Posterior vena cava (tissue), 2 donors: ENCODE results near the gene PDE5A. TPM values are rescaled to one million over a fixed set of nuclear protein-coding genes. Genes with fewer than 3 reads are reported as not detected.
A peak's percentile ranks its signal among the peaks of the same experiment; 100 is the strongest.
"Not testable (repeated sequence)": the region's sequence is repeated elsewhere in the genome, so short reads cannot be mapped to it uniquely, and the experiment has no call there.

Experiments
- DNase-seq: peaks from one replicate; pipeline ENCODE4 v3.0.0-alpha.2; 2020; ENCODE audit warnings: low spot score
- intact Hi-C, 2 donors: fragments of 100-400 bp; cut with DNase I; formaldehyde crosslinking; loops; one replicate each; pipeline versions ENCODE4 v1.14.1 to v1.14.2; 2022 to 2023
- long read RNA-seq, 2 donors: library from polyadenylated mRNA; unstranded; transcript quantifications; one replicate each; pipeline ENCODE4 v2.0.0, GENCODE V29; 2020 to 2021
- total RNA-seq, 2 donors: library from RNA; stranded (reverse); fragmentation: NEBNext Ultra II Directional; extraction: Animal tissue kit (Norgen Biotek cat#: 25700); gene quantifications; one replicate each; pipeline ENCODE4 v1.2.1, GENCODE V29; 2021
- donor health status: DM: yes; HTN: yes; CAD: no.
- donor health status: DM: yes; HTN: yes; CAD: no.

The PDE5A gene
- total RNA-seq: 10 to 100 TPM; 80.4 to 87.1 TPM
- long read RNA-seq, donor 1, full-length matches to known transcripts: 4 of 28 reads
- long read RNA-seq, donor 1, partial matches to known transcripts: 6 of 28 reads
- long read RNA-seq, donor 1, other reads (novel, unspliced or antisense): 18 of 28 reads
- long read RNA-seq, donor 2, partial matches to known transcripts: 28 of 34 reads
- long read RNA-seq, donor 2, other reads (novel, unspliced or antisense): 6 of 34 reads

GRCh38 chr4:119628281-119629141 is at the start of gene PDE5A:
Gene PDE5A (minus strand): TSS chr4:119628804. CDS start chr4:119628671, 133 bp downstream.
- DNase-seq: peak; percentile 94
- intact Hi-C loops: loop anchor here (2.0 to 10.0 kb wide), 4 partner anchors 64 to 422 kb away; no protein-coding TSS in a partner anchor

GRCh38 chr4:119676101-119676500 is 47.5 kb upstream of the PDE5A start:
- no peak for DNase-seq
- intact Hi-C loops: no loop called here

GRCh38 chr4:119675391-119675790 is 46.8 kb upstream of the PDE5A start:
- no peak for DNase-seq
- intact Hi-C loops: no loop called here

- no peak for DNase-seq
- intact Hi-C loops: no loop called here
Observed at GRCh38 chr4:119672938-119673337, 44.3 kb upstream of the PDE5A start.

- intact Hi-C loops: no loop called here
- no peak for DNase-seq
Observed at GRCh38 chr4:119672086-119672485, 43.5 kb upstream of the PDE5A start.

- intact Hi-C loops: no loop called here
- no peak for DNase-seq
Observed at GRCh38 chr4:119671205-119671604, 42.6 kb upstream of the PDE5A start.

- no peak for DNase-seq
- intact Hi-C loops: no loop called here
Observed at GRCh38 chr4:119667802-119668201, 39.2 kb upstream of the PDE5A start.

GRCh38 chr4:119666653-119667091 is 38.1 kb upstream of the PDE5A start:
- intact Hi-C loops: no loop called here
- no peak for DNase-seq

GRCh38 chr4:119665752-119666151 is 37.1 kb upstream of the PDE5A start:
- DNase-seq: no peak
- intact Hi-C loops: no loop called here

GRCh38 chr4:119664168-119664907 is 35.7 kb upstream of the PDE5A start:
- intact Hi-C loops: no loop called here
- no peak for DNase-seq

- intact Hi-C loops: no loop called here
- no peak for DNase-seq
Observed at GRCh38 chr4:119663160-119663788, 34.7 kb upstream of the PDE5A start.

- intact Hi-C loops, DNase-seq: not testable (repeated sequence)
Observed at GRCh38 chr4:119662612-119663011, 34.0 kb upstream of the PDE5A start.

- intact Hi-C loops: no loop called here
- DNase-seq: no peak
Observed at GRCh38 chr4:119661231-119661630, 32.6 kb upstream of the PDE5A start.

- no peak for DNase-seq
- intact Hi-C loops: no loop called here
Observed at GRCh38 chr4:119659576-119659975, 31.0 kb upstream of the PDE5A start.

- intact Hi-C loops: no loop called here
- DNase-seq: no peak
Observed at GRCh38 chr4:119657111-119657611, 28.6 kb upstream of the PDE5A start.

- intact Hi-C loops: no loop called here
- DNase-seq: no peak
Observed at GRCh38 chr4:119656342-119656741, 27.7 kb upstream of the PDE5A start.

- DNase-seq: no peak
- intact Hi-C loops: no loop called here
Observed at GRCh38 chr4:119655111-119655837, 26.7 kb upstream of the PDE5A start.

GRCh38 chr4:119653990-119654389 is 25.4 kb upstream of the PDE5A start:
- intact Hi-C loops: no loop called here
- DNase-seq: no peak

- intact Hi-C loops: no loop called here
Observed at GRCh38 chr4:119652998-119653397, 24.4 kb upstream of the PDE5A start.

More at GRCh38 chr4:119652998-119653397, 24.4 kb upstream of the PDE5A start:
- no peak for DNase-seq
